Uterus (tissue), 4 donors: ENCODE measurements around the gene CDKN2C. TPM values are rescaled to one million over a fixed set of nuclear protein-coding genes. Genes with fewer than 3 reads are reported as not detected.

Experiments used
- DNase-seq, 2 donors: peaks; one replicate each; pipeline ENCODE4 v3.0.0-alpha.2; 2019 to 2020
- H3K27ac ChIP-seq, 2 donors: fragments of 200-600 bp; sonication (generic); 1 replicate in 1 of 2; 2 replicates in 1 of 2; pipeline ENCODE4 v1.5.1; 2016 to 2018
- H3K27me3 ChIP-seq, 2 donors: fragments of 200-600 bp; sonication (generic); one replicate each; pipeline ENCODE4 v1.5.1; 2018 to 2019; ENCODE audit warnings: control low read depth in 1 of 2
- H3K36me3 ChIP-seq, 2 donors: fragments of 200-600 bp; sonication (generic); one replicate each; pipeline ENCODE4 v1.5.1; 2019; ENCODE audit warnings: control low read depth in 1 of 2
- H3K4me1 ChIP-seq, 2 donors: fragments of 200-600 bp; sonication (generic); one replicate each; pipeline ENCODE4 v1.5.1; 2018 to 2019; ENCODE audit warnings: control low read depth in 1 of 2
- H3K4me3 ChIP-seq, 2 donors: fragments of 200-600 bp; sonication (generic); 1 replicate in 1 of 2; 2 replicates in 1 of 2; pipeline ENCODE4 v1.5.1; 2018 to 2019; ENCODE audit warnings: mild to moderate bottlenecking in 1 of 2
- H3K9me3 ChIP-seq, 2 donors: fragments of 200-600 bp; sonication (generic); one replicate each; pipeline ENCODE4 v1.5.1; 2019; ENCODE audit warnings: control low read depth in 1 of 2
- POLR2A ChIP-seq, 2 donors: fragments of 450-650 bp; IDR thresholded peaks; one replicate each; pipeline ENCODE4 v1.6.1; 2016; ENCODE audit warnings: antibody characterized with exemption in 2 of 2, mild to moderate bottlenecking in 1 of 2, moderate library complexity in 1 of 2
- intact Hi-C: fragments of 100-400 bp; cut with DNase I; formaldehyde crosslinking; loops from one replicate; pipeline ENCODE4 v1.15.1; 2023; ENCODE audit warnings: low total_unique reads
- total RNA-seq, 4 donors: library from RNA; depleted of rRNA in 3 of 4; stranded (reverse); fragments of >200 nt in 3 of 4; gene quantifications; one replicate each; pipeline versions ENCODE4 v1.1.0 to v1.2.4, GENCODE V29; 2014 to 2023
- TF ChIP-seq, protein P1 (sequence below), 4 experiments: fragments of 200-600 bp in 2 of 4; fragments of 450-650 bp in 2 of 4; sonication (generic) in 2 of 4; IDR thresholded peaks; one replicate each; pipeline ENCODE4 v1.5.1; 2016 to 2019; ENCODE audit warnings: antibody characterized with exemption in 4 of 4, mild to moderate bottlenecking in 2 of 4, moderate library complexity in 1 of 4
- donor health status: DM: yes; HTN: yes; CAD: no.

CDKN2C gene
- total RNA-seq, 4 donors from 2014 or later, result 13.4 to 103 (median 22.2) TPM

DNA sequence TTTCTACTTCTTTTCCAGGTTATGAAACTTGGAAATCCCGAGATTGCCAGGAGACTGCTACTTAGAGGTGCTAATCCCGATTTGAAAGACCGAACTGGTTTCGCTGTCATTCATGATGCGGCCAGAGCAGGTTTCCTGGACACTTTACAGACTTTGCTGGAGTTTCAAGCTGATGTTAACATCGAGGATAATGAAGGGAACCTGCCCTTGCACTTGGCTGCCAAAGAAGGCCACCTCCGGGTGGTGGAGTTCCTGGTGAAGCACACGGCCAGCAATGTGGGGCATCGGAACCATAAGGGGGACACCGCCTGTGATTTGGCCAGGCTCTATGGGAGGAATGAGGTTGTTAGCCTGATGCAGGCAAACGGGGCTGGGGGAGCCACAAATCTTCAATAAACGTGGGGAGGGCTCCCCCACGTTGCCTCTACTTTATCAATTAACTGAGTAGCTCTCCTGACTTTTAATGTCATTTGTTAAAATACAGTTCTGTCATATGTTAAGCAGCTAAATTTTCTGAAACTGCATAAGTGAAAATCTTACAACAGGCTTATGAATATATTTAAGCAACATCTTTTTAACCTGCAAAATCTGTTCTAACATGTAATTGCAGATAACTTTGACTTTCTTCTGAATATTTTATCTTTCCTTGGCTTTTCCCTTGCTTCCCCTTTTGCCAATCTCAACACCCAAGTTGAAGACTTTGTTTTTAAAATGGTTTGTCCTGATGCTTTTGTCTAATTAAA lies 4.0 kb downstream of the CDKN2C start:
- TF ChIP-seq, protein P1, sequence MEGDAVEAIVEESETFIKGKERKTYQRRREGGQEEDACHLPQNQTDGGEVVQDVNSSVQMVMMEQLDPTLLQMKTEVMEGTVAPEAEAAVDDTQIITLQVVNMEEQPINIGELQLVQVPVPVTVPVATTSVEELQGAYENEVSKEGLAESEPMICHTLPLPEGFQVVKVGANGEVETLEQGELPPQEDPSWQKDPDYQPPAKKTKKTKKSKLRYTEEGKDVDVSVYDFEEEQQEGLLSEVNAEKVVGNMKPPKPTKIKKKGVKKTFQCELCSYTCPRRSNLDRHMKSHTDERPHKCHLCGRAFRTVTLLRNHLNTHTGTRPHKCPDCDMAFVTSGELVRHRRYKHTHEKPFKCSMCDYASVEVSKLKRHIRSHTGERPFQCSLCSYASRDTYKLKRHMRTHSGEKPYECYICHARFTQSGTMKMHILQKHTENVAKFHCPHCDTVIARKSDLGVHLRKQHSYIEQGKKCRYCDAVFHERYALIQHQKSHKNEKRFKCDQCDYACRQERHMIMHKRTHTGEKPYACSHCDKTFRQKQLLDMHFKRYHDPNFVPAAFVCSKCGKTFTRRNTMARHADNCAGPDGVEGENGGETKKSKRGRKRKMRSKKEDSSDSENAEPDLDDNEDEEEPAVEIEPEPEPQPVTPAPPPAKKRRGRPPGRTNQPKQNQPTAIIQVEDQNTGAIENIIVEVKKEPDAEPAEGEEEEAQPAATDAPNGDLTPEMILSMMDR (IDR thresholded peaks at IDR 0.05), result no peak
- TF ChIP-seq POLR2A (IDR thresholded peaks at IDR 0.05), result no peak
- H3K4me3 ChIP-seq, result no peak overlapping the region

DNA sequence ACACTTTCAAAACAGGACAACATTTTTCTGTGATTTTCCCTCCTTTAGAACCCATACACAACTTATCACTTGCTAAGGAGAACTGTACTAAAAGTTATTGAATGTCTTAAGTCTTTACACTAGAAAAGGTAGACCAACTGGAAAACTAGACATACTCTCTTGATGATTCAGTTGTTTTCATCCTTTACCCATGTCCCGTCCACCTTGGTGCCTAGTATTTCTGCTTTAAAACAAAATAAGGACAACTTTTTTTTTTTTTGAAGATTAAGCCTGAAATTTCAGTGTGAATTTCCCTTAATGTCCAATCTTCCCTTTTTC lies 4.5 kb downstream of the CDKN2C start:
- no peak overlapping the region for H3K4me3 ChIP-seq
- TF ChIP-seq, protein P1 (IDR thresholded peaks at IDR 0.05), result no peak
- TF ChIP-seq POLR2A (IDR thresholded peaks at IDR 0.05), result no peak

More for the DNA sequence above, 4.0 kb downstream of the CDKN2C start:
- H3K27ac ChIP-seq, result peak overlapping the region; percentile 14 to 99
- H3K4me1 ChIP-seq, result no peaks in the 10 kb centered on the region
- H3K27me3 ChIP-seq, result peaks cover 0 to 4% of the 10 kb centered on the region in 2 donors
- H3K9me3 ChIP-seq, result no peaks in the 10 kb centered on the region
- DNase-seq, result no peak
- intact Hi-C loops, result no loop called here
- no peaks in the 10 kb centered on the region for H3K36me3 ChIP-seq

DNA sequence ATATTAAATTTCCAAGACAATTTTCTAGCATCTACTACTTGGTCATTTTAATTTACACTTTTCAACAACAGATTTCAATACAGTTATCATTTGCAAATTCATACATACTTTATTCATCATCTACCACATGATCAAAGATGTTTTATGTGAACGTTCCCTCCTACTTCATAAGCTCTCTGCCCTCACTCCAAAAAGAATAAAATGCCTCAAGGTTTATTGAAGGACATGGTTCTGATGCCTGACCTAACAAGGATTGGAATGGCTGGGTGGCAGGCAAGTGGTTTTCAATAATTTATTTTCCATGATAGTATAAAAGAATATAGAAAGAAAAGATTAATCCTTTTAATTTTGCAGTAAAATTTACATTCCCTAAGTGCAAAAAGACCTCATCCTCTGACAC lies 5.4 kb downstream of the CDKN2C start:
- intact Hi-C loops, result no loop called here

More for the DNA sequence above, 4.5 kb downstream of the CDKN2C start:
- Histone ChIP-seq H3K36me3 (no peaks in the 10 kb centered on the region), H3K27ac (peak overlapping the region; percentile 14 to 98), H3K4me1 (no peaks in the 10 kb centered on the region), H3K9me3 (no peaks in the 10 kb centered on the region), H3K27me3 (peaks cover 0 to 4% of the 10 kb centered on the region in 2 donors)
- no peak for DNase-seq
- intact Hi-C loops, result no loop called here

DNA sequence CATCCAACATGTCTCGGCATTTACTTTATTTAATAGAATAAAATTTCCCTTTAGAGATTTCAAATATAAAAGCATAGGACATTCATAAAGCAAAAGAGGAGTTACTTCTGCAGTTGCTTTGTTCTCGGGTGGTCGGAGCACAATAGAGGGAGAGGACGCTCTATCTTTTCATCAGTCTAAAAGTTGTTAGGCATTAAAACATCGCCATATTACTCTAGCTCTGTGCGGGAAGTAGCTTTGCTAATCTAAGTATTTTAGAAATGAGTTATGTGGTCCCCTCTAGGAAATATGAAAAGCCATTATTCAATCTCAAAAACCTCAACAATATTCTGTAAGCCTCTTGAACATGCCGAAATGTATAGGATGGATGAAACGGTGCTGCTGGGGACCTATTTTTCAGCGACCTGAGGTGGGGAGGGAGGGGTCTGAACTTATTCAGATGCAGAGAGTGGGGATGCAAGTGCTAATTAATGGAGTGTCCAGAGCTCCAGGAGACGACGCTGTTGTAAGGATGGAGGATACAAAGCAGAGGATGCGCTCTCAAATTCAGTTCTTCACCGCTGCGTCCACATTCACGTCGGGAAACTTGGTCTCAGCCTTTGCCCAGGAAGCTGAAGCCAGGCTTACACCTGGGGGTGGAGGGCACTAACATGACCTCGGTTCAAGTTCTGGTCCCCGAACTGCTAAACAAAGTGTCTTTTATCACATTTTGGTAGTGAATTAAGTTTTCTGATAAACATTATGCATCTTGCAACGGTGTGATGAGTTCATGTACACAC lies 6.3 kb downstream of the CDKN2C start:
- peak overlapping the region; percentile 90 to 98 for H3K27ac ChIP-seq
- H3K27me3 ChIP-seq, result peaks cover 0 to 4% of the 10 kb centered on the region in 2 donors
- H3K4me3 ChIP-seq, result peak overlapping the region; percentile 63 to 74
- no peak for DNase-seq
- intact Hi-C loops, result no loop called here
- H3K4me1 ChIP-seq, result no peaks in the 10 kb centered on the region
- TF ChIP-seq, protein P1 (IDR thresholded peaks at IDR 0.05), result no peak
- no peak for TF ChIP-seq POLR2A (IDR thresholded peaks at IDR 0.05)
- H3K36me3 ChIP-seq, result no peaks in the 10 kb centered on the region
- no peaks in the 10 kb centered on the region for H3K9me3 ChIP-seq

More for the DNA sequence above, 5.4 kb downstream of the CDKN2C start:
- peaks cover 0 to 4% of the 10 kb centered on the region in 2 donors for H3K27me3 ChIP-seq
- DNase-seq, result no peak
- H3K9me3 ChIP-seq, result no peaks in the 10 kb centered on the region
- peak overlapping the region; percentile 12 to 98 for H3K27ac ChIP-seq
- TF ChIP-seq POLR2A (IDR thresholded peaks at IDR 0.05), result no peak
- TF ChIP-seq, protein P1 (IDR thresholded peaks at IDR 0.05), result no peak
- no peak overlapping the region for H3K4me3 ChIP-seq
- H3K36me3 ChIP-seq, result no peaks in the 10 kb centered on the region
- H3K4me1 ChIP-seq, result no peaks in the 10 kb centered on the region
